Left ventricle myocardium superior (tissue), 1 donor: ENCODE data around the gene SLC43A2. TPM values are rescaled to one million over a fixed set of nuclear protein-coding genes. Genes with fewer than 3 reads are reported as not detected.

Experiments
- ATAC-seq: fragments of 200-7000 bp; cut with Tn5 transposase; one replicate; pipeline ENCODE4 v1.9.1; 2020; ENCODE audit warnings: mild to moderate bottlenecking, moderate library complexity
- DNase-seq: peaks from one replicate; pipeline ENCODE4 v3.0.0-alpha.2; 2020
- intact Hi-C: fragments of 100-400 bp; cut with micrococcal nuclease; formaldehyde crosslinking; loops from one replicate; pipeline ENCODE4 v1.11.0; 2022
- total RNA-seq: library from RNA; stranded (reverse); fragmentation: NEBNext Ultra II Directional; extraction: Animal tissue kit (Norgen Biotek cat#: 25700); gene quantifications from one replicate; pipeline ENCODE4 v1.2.1, GENCODE V29; 2021
- donor health status: DM: no; HTN: yes; CAD: no; lungs with severe emphysema.

SLC43A2 gene
- total RNA-seq, 1 donor from 2014 or later: 3.1 TPM

DNA sequence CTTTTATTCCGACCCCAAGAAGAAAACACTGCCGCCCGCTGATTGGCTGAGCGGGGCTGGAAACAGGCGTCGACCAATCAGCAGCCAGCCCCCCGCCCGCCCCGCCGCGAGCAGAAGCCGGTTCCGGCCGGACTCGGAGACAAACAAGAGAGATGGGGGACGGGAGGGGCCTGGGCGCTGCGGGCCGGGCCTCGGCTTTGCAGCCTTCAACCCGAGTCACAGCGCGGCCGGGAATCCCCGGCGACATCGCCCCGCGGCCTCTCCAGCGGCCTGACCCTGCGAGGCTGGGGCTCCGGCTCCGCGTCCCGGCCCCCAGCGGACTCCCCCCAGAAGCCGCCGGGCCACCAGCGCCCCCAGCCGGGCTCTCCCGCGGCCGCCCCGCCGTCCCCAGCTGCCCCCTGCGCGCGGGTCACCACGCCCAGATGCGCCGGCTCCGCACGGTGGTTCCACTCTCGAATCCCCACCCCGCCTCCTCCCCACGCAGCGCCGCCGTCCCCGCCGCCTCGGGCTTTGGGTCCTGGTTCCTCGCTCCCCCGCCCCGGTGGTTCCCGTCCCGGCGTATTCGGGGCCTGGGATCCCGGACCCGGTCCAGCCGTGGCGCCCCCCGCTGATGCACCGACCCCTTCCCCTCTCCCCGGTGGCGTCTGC lies 346 bp upstream of the SLC43A2 start:
- intact Hi-C loops: loop anchor here (5.0 kb wide), 1 partner anchor 52 kb away; no protein-coding TSS in a partner anchor
- DNase-seq (peak; percentile 95), ATAC-seq (peak; percentile 90)

DNA sequence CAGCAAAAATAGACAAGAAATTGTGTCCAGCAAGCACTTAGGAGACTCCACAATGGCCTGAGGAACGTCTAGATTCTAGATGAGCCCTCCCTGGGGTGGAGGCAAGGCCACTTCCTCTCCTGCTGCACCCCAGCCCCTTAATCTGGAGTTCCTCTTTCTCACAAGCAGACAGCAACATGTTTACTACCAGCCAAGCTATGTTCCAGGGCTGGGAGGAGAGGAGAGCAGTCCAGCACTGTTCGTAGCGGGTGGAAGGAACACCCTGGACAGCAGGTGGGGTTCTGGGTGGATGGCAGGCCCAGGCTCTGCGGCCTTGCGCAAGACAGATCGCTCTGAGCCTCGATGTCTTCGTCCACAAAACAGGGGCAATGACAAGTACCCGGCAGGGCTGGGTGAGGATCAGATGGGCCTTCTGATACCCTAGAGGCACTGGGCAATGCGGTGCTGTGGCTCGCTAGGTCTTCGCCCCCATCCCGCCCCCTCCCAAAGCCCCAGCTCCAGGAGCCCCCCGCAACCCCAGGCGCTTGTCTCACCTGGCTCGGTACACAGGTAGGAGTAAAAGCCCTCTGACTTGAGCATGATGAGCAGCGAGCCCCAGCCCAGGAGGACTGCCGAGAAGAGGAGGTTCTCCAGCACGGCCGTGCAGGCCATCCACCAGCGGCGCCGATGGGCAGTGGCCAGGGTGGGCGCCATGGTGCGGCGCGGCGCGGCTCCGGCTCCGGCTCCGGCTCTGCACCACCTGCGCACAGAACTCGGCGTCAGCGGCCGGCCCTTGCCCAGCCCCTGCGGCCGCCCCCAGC lies 1.3 kb downstream of the SLC43A2 start:
- intact Hi-C loops: loop anchor here (5.0 kb wide), 1 partner anchor 50 kb away; no protein-coding TSS in a partner anchor
- peak; percentile 46 for DNase-seq
- ATAC-seq: peak; percentile 1

DNA sequence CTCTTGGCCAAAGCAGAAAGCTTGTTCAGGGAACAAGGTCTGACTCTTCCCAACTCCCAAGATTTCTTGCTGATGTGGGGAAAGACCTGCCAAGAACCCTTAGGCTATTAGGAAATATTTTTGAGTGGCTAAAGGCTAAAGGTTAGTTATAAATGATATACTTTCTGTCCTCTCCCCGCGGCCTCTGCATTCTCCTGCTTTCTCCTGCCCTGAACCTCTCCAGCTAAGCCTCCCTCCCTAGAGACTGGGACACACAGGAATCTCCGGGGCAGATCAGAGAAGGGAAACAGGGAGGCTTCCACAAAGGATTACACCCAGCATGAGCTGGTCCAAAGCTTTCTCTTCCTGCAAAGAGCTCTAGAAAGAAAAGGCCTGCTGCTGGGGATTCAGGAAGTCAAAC lies 2.3 kb downstream of the SLC43A2 start:
- no peak for ATAC-seq
- no peak for DNase-seq
- intact Hi-C loops: loop anchor here (5.0 kb wide), 1 partner anchor 49 kb away; no protein-coding TSS in a partner anchor

DNA sequence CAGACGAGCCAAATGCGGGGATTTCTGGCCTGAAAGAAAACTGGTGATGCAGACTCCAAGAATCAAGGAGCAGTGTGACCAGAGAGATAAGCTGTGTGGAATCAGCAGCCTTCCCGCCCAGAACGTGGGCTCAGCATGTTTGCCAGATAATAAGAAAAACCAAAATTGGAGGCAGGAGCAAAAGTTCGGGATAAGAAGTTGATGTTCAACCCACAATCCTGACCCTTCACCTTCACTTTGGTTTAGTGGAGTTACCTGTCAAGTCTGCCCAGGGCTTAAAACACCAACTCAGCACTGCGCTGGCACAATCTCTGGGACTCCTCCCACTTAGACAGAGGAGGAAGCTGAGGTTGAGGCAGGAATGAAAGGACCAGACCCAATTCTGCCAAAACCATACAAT lies 3.1 kb downstream of the SLC43A2 start:
- DNase-seq (no peak), ATAC-seq (no peak)
- intact Hi-C loops: loop anchor here (5.0 kb wide), 1 partner anchor 48 kb away; no protein-coding TSS in a partner anchor

DNA sequence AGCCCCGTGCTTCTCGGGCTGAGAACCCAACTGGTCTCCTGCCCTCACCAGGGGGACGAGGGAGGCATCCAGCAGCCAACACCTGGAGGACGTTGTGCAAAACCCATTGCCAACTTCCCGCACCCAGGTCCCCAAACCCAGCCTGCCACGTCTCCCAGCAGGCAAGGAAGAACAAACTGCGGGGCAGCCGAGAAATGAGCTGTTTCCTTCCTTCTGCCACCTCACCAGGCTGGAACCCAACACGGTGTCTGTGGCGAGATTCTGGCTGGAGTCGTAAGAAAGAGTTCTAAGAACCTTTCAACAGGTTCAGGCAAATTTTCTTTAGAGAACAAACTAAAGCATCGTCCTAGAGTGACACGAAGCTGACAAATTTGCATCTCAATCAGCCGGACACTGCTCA lies 3.6 kb downstream of the SLC43A2 start:
- intact Hi-C loops: loop anchor here (5.0 kb wide), 1 partner anchor 48 kb away; no protein-coding TSS in a partner anchor
- ATAC-seq (no peak), DNase-seq (no peak)

DNA sequence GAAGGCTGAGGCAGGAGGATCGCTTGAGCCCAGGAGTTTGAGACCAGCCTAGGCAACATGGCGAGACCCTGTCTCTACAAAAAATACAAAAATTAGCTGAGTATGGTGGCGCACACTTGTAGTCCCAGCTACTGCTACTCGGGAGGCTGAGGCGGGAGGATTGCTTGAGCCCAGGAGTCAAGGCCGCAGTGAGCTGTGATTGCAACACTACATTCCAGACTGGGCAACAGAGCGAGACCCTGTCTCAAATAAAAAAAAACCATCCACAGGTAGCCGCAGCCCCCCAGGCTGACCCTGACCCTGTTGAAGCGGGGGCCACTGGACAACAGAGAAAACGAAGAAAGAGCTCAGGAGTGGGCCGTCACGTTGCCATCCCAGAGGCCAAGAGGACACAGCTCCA lies 4.0 kb downstream of the SLC43A2 start:
- intact Hi-C loops: loop anchor here (5.0 kb wide), 1 partner anchor 47 kb away; no protein-coding TSS in a partner anchor
- ATAC-seq (no peak), DNase-seq (no peak)

DNA sequence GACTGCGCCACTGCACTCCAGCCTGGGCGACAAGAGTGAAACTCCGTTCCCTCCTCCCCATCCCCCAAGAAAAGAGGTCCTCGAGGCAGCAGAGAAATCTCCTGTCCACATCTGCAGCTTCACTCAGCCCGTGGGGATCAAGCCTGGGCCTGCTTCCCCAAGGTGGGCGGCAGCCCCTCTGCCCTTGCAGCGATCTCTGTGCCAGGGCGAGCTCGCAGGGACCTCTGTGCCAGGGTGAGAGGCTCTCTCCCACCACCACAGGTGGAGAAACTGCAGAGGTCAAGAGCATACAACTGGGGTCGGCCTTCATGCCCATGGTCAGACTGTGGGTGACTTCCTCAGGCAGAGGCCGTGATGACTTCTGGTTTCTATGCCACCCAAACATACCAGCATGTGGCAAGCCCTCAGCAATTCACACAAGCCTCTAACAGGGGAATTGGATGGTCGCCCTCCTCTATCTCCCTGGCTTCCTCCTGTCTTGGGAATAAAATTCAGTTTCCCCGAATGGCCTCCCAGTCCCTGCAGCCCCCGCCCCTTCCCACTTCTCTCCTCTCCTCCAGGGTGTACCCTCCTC lies 5.5 kb downstream of the SLC43A2 start:
- intact Hi-C loops: no loop called here
- ATAC-seq (no peak), DNase-seq (no peak)

DNA sequence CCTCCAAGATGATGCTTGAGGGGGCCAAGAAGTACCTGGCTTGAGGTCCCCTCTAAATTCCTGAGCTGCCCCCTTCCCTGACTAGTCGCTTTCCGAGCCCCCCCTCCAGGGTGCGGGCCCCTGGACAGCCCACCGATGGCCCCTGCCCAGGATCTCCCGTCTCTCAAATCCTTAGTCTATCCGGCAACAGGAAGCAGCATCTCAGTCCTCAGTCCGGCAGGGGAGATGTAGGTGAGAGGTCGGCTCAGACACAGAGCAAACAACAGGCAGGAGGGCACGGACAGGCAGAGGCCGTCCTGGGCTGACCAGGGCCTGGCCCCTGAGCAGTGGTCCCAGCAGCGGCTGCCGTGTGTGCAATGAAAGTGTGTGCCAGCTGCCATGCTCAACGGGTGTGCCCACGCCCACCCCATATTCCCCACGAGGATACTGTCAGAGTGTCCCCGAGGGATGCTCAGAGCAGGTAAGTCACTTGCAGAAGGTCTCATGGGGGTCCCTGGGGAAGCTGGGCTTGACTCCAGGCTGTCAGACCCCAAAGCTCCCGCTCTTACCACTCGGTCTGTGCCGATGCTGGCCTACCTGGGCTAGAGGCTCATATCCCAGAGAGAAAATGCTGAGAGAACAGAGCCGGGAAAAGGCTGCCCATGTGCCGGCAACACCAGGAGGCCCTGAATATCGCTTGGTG lies 7.2 kb downstream of the SLC43A2 start:
- intact Hi-C loops: no loop called here
- DNase-seq (no peak), ATAC-seq (no peak)

DNA sequence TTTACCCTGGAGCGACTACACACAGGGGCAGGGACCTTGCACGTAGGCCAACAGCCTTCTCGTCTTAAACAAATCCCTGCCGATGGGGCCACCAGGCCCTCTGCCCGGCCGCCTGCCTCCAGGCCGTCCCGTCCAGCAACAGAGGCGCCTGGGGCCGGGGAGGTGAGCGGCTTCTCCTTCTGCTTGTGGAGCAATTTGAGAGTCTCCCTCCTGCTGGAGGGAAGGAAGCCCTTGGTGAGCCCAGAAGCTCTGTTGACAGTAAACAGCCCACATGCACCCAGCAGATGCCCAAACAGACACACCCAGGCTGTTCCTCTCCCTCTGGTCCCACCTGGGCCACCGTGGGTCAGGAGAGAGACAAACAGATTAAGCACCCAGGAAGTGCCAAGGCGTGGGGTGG lies 8.1 kb downstream of the SLC43A2 start:
- no peak for DNase-seq
- intact Hi-C loops: no loop called here
- ATAC-seq: no peak

DNA sequence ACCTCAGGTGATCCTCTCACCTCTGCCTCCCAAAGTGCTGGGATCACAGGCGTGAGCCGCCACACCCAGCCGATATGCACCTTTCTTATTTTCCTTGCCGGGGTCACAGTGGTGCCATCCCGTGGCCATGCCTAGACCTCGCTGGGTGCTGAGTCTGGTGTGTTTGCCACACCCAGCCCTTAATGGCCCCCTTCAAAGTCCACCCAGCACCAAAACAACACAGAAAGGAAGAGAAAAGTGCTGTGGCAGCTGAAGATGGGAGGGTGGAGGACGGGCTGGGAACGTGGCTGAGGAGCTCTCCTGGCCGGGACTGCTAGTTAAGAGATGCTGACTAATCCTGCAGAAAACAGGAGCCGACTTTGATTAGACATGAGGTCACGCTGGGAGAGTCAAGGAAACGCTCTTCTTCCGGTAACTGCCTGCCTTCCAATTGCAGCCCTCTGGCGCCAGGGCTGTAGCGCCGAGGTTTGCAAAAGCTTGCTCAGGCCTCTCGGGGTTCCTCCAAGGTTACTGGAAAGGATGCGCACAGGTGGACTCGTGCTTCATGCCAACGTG lies 10.9 kb downstream of the SLC43A2 start:
- intact Hi-C loops: no loop called here
- DNase-seq: no peak
- peak; percentile 74 for ATAC-seq

DNA sequence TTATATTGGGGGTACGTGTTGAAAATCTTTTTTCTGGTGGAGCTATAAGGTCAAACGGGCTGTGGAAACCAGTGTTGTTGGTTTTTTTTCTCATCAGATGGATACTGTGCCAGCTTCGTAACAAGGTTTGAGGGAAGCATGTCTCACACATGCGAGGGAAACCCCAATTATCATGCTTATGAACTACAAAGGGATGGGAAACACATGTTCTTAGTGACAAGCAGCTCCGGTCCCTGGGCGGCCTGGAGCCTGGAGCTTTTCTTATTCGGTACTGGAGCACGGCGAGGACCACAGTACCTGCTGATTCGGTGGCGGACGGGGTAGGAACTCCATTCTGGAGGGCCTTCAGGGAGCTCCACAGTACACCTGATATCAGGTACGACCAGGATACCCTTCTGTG lies 12.5 kb downstream of the SLC43A2 start:
- intact Hi-C loops: no loop called here
- DNase-seq (no peak), ATAC-seq (no peak)

DNA sequence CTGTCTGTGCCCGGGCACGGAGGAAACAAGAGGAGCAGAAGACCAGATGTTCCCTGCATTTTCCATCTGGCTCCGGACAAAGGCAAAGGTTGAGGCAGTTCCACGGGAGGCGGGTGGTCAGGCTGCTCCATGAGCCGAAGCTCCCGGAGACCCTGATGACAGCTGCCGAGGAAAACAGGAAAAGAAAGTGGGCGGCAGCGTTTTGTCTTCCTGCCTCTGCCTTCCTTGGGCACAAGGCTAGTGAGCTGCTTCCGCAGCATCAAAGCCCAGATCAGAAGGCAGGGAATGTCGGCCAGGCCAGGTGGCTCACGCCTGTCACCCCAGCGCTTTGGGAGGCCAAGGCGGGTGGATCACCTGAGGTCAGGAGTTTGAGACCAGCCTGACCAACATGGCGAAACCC lies 16.2 kb downstream of the SLC43A2 start:
- intact Hi-C loops: no loop called here
- ATAC-seq (peak; percentile 55), DNase-seq (no peak)

DNA sequence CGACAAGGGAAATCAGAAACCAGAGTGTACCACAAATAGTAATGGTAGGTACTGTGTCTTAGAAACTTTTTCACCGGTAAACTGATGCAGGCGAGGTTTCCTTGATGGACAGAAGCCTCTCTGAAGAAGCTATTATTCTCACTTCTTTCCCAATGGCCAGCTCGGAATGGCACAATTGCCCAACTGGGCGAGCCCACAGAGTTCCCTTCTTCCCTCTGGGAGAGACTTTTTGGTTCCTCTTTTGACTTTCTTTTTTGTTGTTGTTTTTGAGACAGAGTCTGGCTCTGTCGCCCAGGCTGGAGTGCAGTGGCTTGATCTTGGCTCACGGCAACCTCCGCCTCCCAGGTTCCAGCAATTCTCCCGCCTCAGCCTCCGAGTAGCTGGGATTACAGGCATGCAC lies 16.9 kb downstream of the SLC43A2 start:
- intact Hi-C loops: no loop called here
- DNase-seq (no peak), ATAC-seq (peak; percentile 56)

DNA sequence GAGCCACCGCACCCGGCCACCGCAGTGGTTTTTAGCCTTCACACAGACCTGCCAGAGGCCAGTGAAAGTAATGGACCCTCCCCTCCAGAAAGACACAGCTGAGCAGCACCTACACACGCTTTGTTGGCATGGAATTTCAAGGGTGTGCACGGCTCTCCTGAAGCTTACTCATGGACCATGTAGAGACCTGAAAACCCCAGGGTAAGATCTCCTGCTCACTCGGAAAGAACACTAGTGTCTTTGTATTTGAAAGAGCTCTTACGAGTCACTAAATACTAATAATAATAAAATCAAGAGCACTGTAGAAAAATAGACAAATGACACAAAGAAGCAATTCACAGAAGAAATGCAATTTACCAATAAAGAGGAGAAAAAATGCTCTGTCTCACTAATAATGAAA lies 20.0 kb downstream of the SLC43A2 start:
- intact Hi-C loops: no loop called here
- no peak for ATAC-seq

DNA sequence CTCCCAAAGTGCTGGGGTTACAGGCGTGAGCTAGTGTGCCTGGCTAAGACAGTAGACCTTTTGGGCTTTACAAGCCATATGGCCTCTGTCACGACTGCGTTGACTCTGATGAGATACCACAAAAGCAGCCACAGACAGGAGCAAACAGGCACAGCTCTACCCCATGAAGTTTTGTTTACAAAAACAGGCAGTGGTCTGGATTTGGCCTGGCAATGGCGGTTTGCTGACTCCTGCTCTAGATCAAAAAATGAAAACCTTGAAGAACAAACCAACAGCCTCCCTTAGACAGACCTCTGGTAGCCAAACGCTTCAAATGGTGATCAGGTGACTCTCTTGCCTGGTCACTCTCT lies 20.7 kb downstream of the SLC43A2 start:
- ATAC-seq (no peak), DNase-seq (no peak)
- intact Hi-C loops: no loop called here

More for the DNA sequence above, 20.0 kb downstream of the SLC43A2 start:
- no peak for DNase-seq

DNA sequence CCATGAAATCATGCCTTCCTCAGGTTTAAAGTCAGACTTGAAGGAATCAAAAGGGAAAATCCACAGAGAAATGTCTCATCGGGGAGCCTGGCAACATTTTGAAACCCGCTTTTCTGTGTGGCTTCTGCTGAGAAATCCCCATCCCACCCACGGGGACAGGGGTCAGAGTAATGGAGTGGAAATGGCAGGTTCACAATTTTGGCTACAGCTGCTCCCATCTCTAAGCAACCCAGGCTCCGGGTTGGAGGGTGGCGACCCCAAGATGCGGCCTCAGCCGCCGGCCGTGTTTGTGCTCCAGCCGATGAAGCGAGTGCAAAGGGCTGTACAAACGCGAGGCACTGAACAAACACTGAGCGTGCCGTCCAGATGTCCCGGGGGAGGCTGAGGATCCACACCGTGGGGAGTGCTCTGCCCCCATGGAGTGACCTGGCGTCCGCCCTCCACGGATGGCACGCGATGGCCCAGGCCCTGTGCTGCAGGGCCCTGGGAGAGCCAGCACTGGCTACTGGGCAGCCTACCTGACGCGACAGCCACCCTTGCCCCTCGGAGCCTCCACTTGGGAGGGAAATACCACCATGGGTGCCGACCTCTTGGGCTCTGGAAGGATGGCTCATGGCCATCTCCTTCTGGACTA lies 22.2 kb downstream of the SLC43A2 start:
- intact Hi-C loops: no loop called here
- ATAC-seq (no peak), DNase-seq (no peak)

DNA sequence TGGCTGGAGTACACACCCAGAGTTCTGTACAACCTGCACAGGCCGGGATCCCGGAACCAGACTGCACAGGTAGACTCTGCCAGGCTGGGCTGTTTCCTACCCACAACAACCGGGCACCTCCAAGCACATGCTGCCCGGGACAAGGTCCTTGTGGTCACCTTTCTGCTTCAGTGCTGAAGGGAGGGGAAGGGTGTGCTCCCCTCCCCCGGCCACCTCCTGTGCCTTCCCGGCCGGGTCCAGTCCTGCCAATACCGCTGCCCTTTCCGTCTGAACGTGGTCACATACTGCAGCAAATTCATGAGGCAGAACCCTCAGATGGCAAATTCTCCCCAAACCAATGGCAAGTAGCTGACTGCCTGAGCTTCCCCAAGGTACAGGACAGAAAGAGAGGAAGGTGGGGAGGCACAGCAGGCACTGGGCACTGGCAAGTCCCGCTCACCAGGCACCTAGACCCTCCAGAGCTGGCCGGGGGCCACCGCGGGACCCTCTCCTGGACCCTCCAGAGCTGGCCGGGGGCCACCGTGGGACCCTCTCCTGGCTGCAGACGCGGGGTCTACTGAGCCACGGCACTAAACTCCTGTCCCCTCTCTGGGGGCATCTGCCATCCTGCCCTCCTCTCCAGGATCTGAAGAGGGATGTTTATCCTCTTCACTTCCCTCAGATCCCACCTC lies 22.8 kb downstream of the SLC43A2 start:
- ATAC-seq (no peak), DNase-seq (no peak)
- intact Hi-C loops: no loop called here

DNA sequence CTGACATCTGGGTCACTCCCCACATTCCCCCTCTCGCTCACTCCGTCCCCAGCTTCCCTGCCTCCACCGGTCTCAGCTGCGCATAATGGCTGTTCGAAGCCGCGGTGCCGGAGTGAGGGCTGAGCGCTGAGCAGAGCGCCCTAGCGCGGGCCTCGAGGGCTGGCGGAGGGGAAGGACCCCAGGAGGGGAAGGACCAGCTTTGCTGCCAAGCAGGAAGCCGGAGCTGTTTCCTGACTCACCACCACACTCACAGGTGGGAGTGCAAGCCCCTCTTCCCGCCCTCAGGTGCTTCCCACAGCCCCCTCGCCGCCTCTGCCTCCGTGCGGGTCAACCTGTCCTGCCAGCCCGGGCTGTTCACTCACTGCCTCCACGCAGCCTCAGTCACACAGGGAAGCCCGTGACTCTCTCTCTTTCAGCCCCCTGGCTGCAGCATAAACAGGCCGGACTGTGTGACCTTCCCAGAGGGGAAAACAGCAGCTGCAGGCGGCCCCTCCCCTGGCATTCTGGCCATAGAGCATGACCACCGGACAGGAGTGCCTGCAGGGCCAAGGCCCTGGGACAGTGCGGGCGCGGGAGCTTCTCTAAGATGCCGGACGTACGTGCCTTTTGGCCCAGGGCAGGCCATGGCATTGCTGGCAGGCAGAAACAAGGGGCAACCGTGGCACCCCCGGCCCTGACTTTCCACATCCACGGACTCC lies 23.7 kb downstream of the SLC43A2 start:
- intact Hi-C loops: no loop called here
- ATAC-seq: no peak
- no peak for DNase-seq
